ENCODE data around the gene NHLRC4. TPM values are rescaled to one million over a fixed set of nuclear protein-coding genes. Genes with fewer than 3 reads are reported as not detected.

The NHLRC4 gene
- total RNA-seq, 1 donor from 2014 or later: 0.46 TPM

DNA sequence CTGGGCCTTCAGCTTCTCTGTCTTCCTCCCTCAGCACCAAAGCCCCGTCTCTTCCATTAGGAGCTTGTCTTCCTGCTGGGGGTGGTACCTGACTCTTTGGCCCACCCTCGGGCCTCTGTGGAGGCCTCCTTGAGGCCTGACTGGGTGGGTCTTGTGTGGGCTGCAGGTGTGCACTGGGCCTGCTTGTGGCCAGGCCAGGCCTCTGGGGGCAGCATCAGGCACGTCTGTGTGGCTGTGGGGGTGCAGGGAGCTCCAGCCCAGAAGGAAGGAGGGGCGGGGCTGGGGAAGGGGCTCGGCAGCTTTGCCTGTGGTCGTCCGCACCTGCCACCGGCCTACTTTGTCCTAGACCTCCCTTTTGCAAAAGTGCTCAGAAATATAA lies 10.0 kb downstream of the NHLRC4 start:
- no peaks in the 10 kb centered on the region for H3K27me3 ChIP-seq (ENCODE audit: control insufficient read depth, insufficient read depth, low read length)
- TF ChIP-seq, protein P1, sequence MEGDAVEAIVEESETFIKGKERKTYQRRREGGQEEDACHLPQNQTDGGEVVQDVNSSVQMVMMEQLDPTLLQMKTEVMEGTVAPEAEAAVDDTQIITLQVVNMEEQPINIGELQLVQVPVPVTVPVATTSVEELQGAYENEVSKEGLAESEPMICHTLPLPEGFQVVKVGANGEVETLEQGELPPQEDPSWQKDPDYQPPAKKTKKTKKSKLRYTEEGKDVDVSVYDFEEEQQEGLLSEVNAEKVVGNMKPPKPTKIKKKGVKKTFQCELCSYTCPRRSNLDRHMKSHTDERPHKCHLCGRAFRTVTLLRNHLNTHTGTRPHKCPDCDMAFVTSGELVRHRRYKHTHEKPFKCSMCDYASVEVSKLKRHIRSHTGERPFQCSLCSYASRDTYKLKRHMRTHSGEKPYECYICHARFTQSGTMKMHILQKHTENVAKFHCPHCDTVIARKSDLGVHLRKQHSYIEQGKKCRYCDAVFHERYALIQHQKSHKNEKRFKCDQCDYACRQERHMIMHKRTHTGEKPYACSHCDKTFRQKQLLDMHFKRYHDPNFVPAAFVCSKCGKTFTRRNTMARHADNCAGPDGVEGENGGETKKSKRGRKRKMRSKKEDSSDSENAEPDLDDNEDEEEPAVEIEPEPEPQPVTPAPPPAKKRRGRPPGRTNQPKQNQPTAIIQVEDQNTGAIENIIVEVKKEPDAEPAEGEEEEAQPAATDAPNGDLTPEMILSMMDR (IDR thresholded peaks at IDR 0.05; ENCODE audit: insufficient read depth, low read length, poor library complexity, severe bottlenecking): peak; percentile 30
- no peaks in the 10 kb centered on the region for H3K36me3 ChIP-seq (ENCODE audit: control insufficient read depth, insufficient read depth, low read length)
- H3K4me3 ChIP-seq (ENCODE audit: low read depth, low read length): no peak overlapping the region
- DNase-seq (ENCODE audit: low read depth): no peak

GRCh38 chr16:577796-578195 lies 11.0 kb downstream of the NHLRC4 start:
- no peak for DNase-seq (ENCODE audit: low read depth)
- TF ChIP-seq, protein P1 (IDR thresholded peaks at IDR 0.05; ENCODE audit: insufficient read depth, low read length, poor library complexity, severe bottlenecking): no peak
- H3K4me3 ChIP-seq (ENCODE audit: low read depth, low read length): no peak overlapping the region

GRCh38 chr16:578232-578869 lies 11.5 kb downstream of the NHLRC4 start:
- TF ChIP-seq, protein P1 (IDR thresholded peaks at IDR 0.05; ENCODE audit: insufficient read depth, low read length, poor library complexity, severe bottlenecking): no peak
- no peak for DNase-seq (ENCODE audit: low read depth)
- H3K36me3 ChIP-seq (ENCODE audit: control insufficient read depth, insufficient read depth, low read length): no peaks in the 10 kb centered on the region
- no peak overlapping the region for H3K4me3 ChIP-seq (ENCODE audit: low read depth, low read length)
- no peaks in the 10 kb centered on the region for H3K27me3 ChIP-seq (ENCODE audit: control insufficient read depth, insufficient read depth, low read length)

More at GRCh38 chr16:577796-578195, 11.0 kb downstream of the NHLRC4 start:
- Histone ChIP-seq H3K27me3 (ENCODE audit: control insufficient read depth, insufficient read depth, low read length) (no peaks in the 10 kb centered on the region), H3K36me3 (ENCODE audit: control insufficient read depth, insufficient read depth, low read length) (no peaks in the 10 kb centered on the region)

DNA sequence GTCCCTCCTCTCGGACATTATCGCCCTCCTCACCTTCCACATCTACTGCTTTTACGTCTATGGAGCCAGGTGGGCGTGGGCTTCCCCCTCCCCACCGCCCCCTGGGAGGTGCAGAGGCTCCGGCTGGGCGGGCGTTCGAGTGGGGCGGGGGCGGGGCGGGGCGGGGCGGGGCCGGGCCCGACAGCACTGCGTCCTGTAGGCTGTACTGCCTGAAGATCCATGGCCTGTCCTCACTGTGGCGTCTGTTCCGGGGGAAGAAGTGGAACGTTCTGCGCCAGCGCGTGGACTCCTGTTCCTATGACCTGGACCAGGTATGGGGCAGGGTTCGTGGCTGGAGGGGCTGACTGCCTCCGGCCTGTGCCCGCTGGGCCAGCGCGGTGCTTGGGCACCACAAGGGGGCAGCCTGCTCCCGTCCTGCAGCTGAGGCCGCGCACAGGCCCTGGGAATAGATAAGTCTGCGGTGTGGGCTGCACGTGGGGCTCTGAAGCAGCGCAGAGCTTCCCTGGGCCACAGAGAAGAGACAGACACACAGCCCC lies 12.1 kb downstream of the NHLRC4 start:
- TF ChIP-seq, protein P1 (IDR thresholded peaks at IDR 0.05; ENCODE audit: insufficient read depth, low read length, poor library complexity, severe bottlenecking): peak; percentile 92
- H3K27me3 ChIP-seq (ENCODE audit: control insufficient read depth, insufficient read depth, low read length): no peaks in the 10 kb centered on the region
- no peak overlapping the region for H3K4me3 ChIP-seq (ENCODE audit: low read depth, low read length)
- no peaks in the 10 kb centered on the region for H3K36me3 ChIP-seq (ENCODE audit: control insufficient read depth, insufficient read depth, low read length)
- DNase-seq (ENCODE audit: low read depth): no peak

DNA sequence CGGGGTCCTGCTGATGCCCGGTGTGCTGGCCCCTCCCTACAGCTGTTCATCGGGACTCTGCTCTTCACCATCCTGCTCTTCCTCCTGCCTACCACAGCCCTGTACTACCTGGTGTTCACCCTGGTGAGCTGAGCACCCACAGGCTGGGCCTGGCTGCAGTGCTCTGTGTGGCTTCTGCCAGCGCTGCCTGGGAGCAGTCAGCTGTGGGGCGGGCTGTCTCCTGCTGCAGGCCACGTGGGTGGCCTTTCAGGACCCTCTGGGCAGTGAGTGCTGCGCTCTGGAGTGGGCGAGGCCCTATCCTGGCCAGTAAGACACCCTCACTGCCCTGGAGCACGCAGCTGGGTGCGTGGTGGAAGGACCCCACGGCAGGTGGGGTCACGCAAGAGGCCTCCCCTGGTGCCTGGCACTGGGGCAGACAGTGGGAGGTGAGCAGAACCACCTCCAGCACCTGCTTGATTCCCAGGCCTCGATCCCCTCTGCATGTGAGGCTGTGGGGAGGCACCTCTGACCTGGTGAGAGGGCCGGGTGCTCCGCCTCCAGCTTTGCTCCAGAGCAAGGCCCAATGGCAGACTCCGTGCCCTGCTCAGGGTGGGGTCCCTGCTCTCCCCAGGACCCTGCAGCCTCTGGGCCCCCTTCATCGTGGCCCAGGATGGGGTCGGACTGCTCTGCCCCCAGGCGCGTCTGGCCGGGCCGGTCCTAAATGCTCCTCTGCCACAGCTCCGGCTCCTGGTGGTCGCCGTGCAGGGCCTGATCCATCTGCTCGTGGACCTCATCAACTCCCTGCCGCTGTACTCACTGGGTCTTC lies 13.5 kb downstream of the NHLRC4 start:
- Histone ChIP-seq H3K27me3 (ENCODE audit: control insufficient read depth, insufficient read depth, low read length) (peaks cover 2% of the 10 kb centered on the region), H3K36me3 (ENCODE audit: control insufficient read depth, insufficient read depth, low read length) (no peaks in the 10 kb centered on the region), H3K4me3 (ENCODE audit: low read depth, low read length) (no peak overlapping the region)
- TF ChIP-seq, protein P1 (IDR thresholded peaks at IDR 0.05; ENCODE audit: insufficient read depth, low read length, poor library complexity, severe bottlenecking): no peak
- no peak for DNase-seq (ENCODE audit: low read depth)
